Fibroblast of the aortic adventitia (primary cell): ENCODE measurements around the gene SPATA31D1. TPM values are rescaled to one million over a fixed set of nuclear protein-coding genes. Genes with fewer than 3 reads are reported as not detected.
"Not testable (repeated sequence)": the region's sequence is repeated elsewhere in the genome, so short reads cannot be mapped to it uniquely, and the experiment has no call there.

Experiments
- DNase-seq: peaks from one replicate; pipeline ENCODE4 v3.0.0-alpha.2; 2010; ENCODE audit warnings: low read depth
- H3K4me3 ChIP-seq: 2 replicates; pipeline ENCODE4 v1.5.1; 2011; ENCODE audit warnings: low read depth, mild to moderate bottlenecking, control low read depth, low read length, moderate library complexity
- CTCF ChIP-seq: IDR thresholded peaks from 2 replicates; pipeline ENCODE4 v1.5.1; 2011; ENCODE audit warnings: mild to moderate bottlenecking, low read length, control low read depth, inconsistent platforms; ENCODE audit not compliant: insufficient read depth
- total RNA-seq: library from RNA; depleted of rRNA; stranded (reverse); fragments of >200 nt; gene quantifications from 2 replicates; pipeline ENCODE4 v1.2.3, GENCODE V29; 2012; ENCODE audit warnings: low replicate concordance

SPATA31D1 gene
- not detected in 2 replicates for total RNA-seq

DNA sequence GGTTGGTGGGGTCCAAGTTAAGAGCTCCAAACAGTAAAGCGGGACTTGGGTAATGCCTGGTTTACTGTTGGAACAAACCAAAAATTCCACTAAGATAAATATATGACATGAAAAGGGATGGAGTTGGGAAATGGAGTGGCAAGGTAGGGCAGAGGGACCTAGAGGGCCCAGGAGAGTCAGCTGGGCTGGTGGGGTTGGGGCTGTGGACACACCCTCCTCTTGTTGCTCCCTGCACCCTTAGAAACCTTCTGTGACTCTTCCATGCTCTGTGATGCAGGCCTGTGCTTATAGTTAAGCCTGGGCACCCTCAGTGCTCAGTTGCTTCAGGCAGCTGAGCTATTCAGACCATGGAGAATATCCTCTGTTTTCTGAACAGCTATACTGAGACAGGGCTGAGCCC lies at the start of gene SPATA31D1:
SPATA31D1 (plus strand) TSS at position 301 of the 400 bp plus-strand sequence; CDS start at position 348, 47 bp downstream.
- DNase-seq, H3K4me3 ChIP-seq: not testable (repeated sequence)

DNA sequence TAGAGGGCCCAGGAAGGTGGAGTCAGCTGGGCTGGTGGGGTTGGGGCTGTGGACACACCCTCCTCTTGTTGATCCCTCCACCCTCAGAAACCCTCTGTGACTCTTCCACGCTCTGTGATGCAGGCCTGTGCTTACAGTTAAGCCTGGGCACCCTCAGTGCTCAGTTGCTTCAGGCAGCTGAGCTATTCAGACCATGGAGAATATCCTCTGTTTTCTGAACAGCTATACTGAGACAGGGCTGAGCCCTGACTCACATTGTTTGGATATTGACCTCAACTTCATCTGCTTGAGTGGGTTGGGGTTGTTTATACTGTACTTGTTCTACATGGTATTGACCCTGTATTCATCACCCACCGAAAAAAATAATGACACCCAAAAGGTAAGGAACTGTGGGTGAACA lies 45.2 kb upstream of the SPATA31D1 start, which contains the start of gene SPATA31D3:
SPATA31D3 (plus strand) TSS at position 108 of the 400 bp plus-strand sequence; CDS start at position 194, 86 bp downstream.
- DNase-seq: not testable (repeated sequence)

GRCh38 chr9:81948650-81949049 lies 39.9 kb upstream of the SPATA31D1 start:
- H3K4me3 ChIP-seq, DNase-seq: not testable (repeated sequence)

More for the DNA sequence above, 45.2 kb upstream of the SPATA31D1 start, which contains the start of gene SPATA31D3:
- not testable (repeated sequence) for H3K4me3 ChIP-seq

- H3K4me3 ChIP-seq: no peak overlapping the region
- DNase-seq: peak; percentile 20
- no peak for TF ChIP-seq CTCF
Observed at GRCh38 chr9:81953096-81953495, 35.5 kb upstream of the SPATA31D1 start.

- no peak overlapping the region for H3K4me3 ChIP-seq
- no peak for DNase-seq
- TF ChIP-seq CTCF: no peak
Observed at GRCh38 chr9:81955625-81956024, 32.9 kb upstream of the SPATA31D1 start.

GRCh38 chr9:81964218-81965171 lies 24.1 kb upstream of the SPATA31D1 start:
- peak; percentile 56 for DNase-seq
- TF ChIP-seq CTCF: no peak
- no peak overlapping the region for H3K4me3 ChIP-seq

GRCh38 chr9:81968026-81968425 lies 20.5 kb upstream of the SPATA31D1 start:
- no peak for DNase-seq
- TF ChIP-seq CTCF: no peak
- H3K4me3 ChIP-seq: no peak overlapping the region

- DNase-seq: peak; percentile 61
- peak; percentile 14 for TF ChIP-seq CTCF
Observed at GRCh38 chr9:81969971-81970370, 18.6 kb upstream of the SPATA31D1 start.

More at GRCh38 chr9:81969971-81970370, 18.6 kb upstream of the SPATA31D1 start:
- no peak overlapping the region for H3K4me3 ChIP-seq
